Measurements from ENCODE around the gene GSE1. TPM values are rescaled to one million over a fixed set of nuclear protein-coding genes. Genes with fewer than 3 reads are reported as not detected.

Gene GSE1
- total RNA-seq, 2 donors from 2014 or later, result 57.2 to 62.5 TPM

GRCh38 chr16:85697431-85697830 is 84.3 kb downstream of the GSE1 start:
- intact Hi-C loops (cut with DNase I), result no loop called here
- DNase-seq (ENCODE audit: low spot score), result no peak

GRCh38 chr16:85698459-85698891 is 85.4 kb downstream of the GSE1 start:
- DNase-seq (ENCODE audit: low spot score), result no peak
- intact Hi-C loops (cut with DNase I), result no loop called here

GRCh38 chr16:85698935-85699558 is 85.9 kb downstream of the GSE1 start:
- intact Hi-C loops (cut with DNase I), result no loop called here
- DNase-seq (ENCODE audit: low spot score), result no peak

GRCh38 chr16:85699628-85700027 is 86.5 kb downstream of the GSE1 start:
- DNase-seq (ENCODE audit: low spot score), result no peak
- intact Hi-C loops (cut with DNase I), result no loop called here

GRCh38 chr16:85704011-85704410 is 90.9 kb downstream of the GSE1 start:
- DNase-seq (ENCODE audit: low spot score), result no peak
- intact Hi-C loops (cut with DNase I), result loop anchor here in 1 of 2 donors (1.0 kb wide), 1 partner anchor 24 kb away; no protein-coding TSS in a partner anchor

- DNase-seq (ENCODE audit: low spot score), result no peak
- intact Hi-C loops (cut with DNase I), result loop anchor here in 1 of 2 donors (1.0 kb wide), 1 partner anchor 25 kb away; no protein-coding TSS in a partner anchor
Observed at GRCh38 chr16:85704900-85705846, 92.1 kb downstream of the GSE1 start.

GRCh38 chr16:85706449-85707034 is 93.4 kb downstream of the GSE1 start:
- no peak for DNase-seq (ENCODE audit: low spot score)
- intact Hi-C loops (cut with DNase I), result no loop called here

GRCh38 chr16:85707528-85708095 is 94.5 kb downstream of the GSE1 start:
- intact Hi-C loops (cut with DNase I), result no loop called here

GRCh38 chr16:85708338-85708737 is 95.2 kb downstream of the GSE1 start:
- intact Hi-C loops (cut with DNase I), result no loop called here
- no peak for DNase-seq (ENCODE audit: low spot score)

More at GRCh38 chr16:85707528-85708095, 94.5 kb downstream of the GSE1 start:
- no peak for DNase-seq (ENCODE audit: low spot score)

GRCh38 chr16:85709766-85710585 is 96.9 kb downstream of the GSE1 start:
- intact Hi-C loops (cut with DNase I), result loop anchor here in 1 of 2 donors (10.0 kb wide), 1 partner anchor 285 kb away; no protein-coding TSS in a partner anchor
- DNase-seq (ENCODE audit: low spot score), result no peak

- DNase-seq (ENCODE audit: low spot score), result no peak
- intact Hi-C loops (cut with DNase I), result loop anchor here in 1 of 2 donors (10.0 kb wide), 1 partner anchor 286 kb away; no protein-coding TSS in a partner anchor
Observed at GRCh38 chr16:85710732-85711131, 97.6 kb downstream of the GSE1 start.

GRCh38 chr16:85711982-85712587 is 99.0 kb downstream of the GSE1 start:
- intact Hi-C loops (cut with DNase I), result loop anchor here in 1 of 2 donors (10.0 kb wide), 1 partner anchor 287 kb away; no protein-coding TSS in a partner anchor

GRCh38 chr16:85712801-85713200 is 99.7 kb downstream of the GSE1 start:
- intact Hi-C loops (cut with DNase I), result loop anchor here in 1 of 2 donors (10.0 kb wide), 1 partner anchor 288 kb away; no protein-coding TSS in a partner anchor
- DNase-seq (ENCODE audit: low spot score), result no peak

More at GRCh38 chr16:85711982-85712587, 99.0 kb downstream of the GSE1 start:
- DNase-seq (ENCODE audit: low spot score), result no peak

- intact Hi-C loops (cut with DNase I), result loop anchor here in 1 of 2 donors (10.0 kb wide), 1 partner anchor 291 kb away; no protein-coding TSS in a partner anchor
- no peak for DNase-seq (ENCODE audit: low spot score)
Observed at GRCh38 chr16:85715169-85716021, 102.3 kb downstream of the GSE1 start.

- intact Hi-C loops (cut with DNase I), result loop anchor here in 1 of 2 donors (10.0 kb wide), 1 partner anchor 291 kb away; no protein-coding TSS in a partner anchor
- DNase-seq (ENCODE audit: low spot score), result no peak
Observed at GRCh38 chr16:85716022-85716679, 103.0 kb downstream of the GSE1 start.

GRCh38 chr16:85716680-85717038 is 103.5 kb downstream of the GSE1 start:
- intact Hi-C loops (cut with DNase I), result loop anchor here in 1 of 2 donors (10.0 kb wide), 1 partner anchor 292 kb away; no protein-coding TSS in a partner anchor

More at GRCh38 chr16:85716680-85717038, 103.5 kb downstream of the GSE1 start:
- no peak for DNase-seq (ENCODE audit: low spot score)

Measured in posterior vena cava (tissue), 2 donors.